ENCODE results near the gene CASK.

DNA sequence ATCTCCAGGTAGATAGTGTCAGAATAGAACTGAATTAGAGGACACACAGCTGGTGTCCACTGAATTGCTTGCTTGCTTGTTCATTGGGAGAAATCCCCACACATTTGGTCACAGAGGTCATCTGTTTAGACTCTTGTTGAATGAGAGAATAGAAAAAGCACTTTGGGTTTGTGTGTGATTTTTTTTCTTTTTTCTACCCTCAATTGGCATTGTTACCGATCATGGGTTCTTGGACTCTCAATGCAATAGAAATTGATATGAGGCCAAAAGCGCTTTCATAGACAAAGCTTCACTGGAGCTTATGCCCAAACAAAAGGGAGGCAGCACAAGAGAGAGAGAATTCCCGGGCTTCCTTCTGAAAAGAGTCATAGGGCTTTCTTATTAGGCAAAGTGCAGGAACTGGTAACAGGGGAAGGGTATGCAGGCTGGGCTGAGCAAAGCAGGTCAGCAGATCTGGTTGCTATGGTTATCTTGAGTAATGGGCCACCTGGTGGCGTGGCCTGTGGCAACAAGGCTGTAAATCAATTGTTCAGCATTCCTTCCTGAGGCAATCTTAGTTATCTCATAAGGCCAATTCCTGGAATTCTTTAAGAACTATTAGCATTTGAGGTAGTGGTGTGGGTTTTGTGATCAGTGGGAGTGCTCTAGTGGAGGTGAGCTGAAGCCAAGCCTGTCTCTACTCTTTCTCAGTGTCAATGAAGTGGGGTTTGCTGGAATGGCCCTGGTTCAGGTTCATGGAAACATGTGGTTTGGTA lies 204.7 kb downstream of the CASK start:
- TF ChIP-seq MXI1 (conservative IDR thresholded peaks at IDR 0.05; ENCODE audit: poor library complexity, severe bottlenecking): no peak
- TF ChIP-seq, protein P1, sequence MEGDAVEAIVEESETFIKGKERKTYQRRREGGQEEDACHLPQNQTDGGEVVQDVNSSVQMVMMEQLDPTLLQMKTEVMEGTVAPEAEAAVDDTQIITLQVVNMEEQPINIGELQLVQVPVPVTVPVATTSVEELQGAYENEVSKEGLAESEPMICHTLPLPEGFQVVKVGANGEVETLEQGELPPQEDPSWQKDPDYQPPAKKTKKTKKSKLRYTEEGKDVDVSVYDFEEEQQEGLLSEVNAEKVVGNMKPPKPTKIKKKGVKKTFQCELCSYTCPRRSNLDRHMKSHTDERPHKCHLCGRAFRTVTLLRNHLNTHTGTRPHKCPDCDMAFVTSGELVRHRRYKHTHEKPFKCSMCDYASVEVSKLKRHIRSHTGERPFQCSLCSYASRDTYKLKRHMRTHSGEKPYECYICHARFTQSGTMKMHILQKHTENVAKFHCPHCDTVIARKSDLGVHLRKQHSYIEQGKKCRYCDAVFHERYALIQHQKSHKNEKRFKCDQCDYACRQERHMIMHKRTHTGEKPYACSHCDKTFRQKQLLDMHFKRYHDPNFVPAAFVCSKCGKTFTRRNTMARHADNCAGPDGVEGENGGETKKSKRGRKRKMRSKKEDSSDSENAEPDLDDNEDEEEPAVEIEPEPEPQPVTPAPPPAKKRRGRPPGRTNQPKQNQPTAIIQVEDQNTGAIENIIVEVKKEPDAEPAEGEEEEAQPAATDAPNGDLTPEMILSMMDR (IDR thresholded peaks at IDR 0.05; ENCODE audit: poor library complexity, severe bottlenecking): no peak
- no peak for TF ChIP-seq EP300 (conservative IDR thresholded peaks at IDR 0.05; ENCODE audit: poor library complexity, severe bottlenecking)
- TF ChIP-seq EZH2 (IDR thresholded peaks at IDR 0.05; ENCODE audit: borderline replicate concordance, insufficient read depth, low read length, poor library complexity, severe bottlenecking): no peak
- TF ChIP-seq, protein P2, sequence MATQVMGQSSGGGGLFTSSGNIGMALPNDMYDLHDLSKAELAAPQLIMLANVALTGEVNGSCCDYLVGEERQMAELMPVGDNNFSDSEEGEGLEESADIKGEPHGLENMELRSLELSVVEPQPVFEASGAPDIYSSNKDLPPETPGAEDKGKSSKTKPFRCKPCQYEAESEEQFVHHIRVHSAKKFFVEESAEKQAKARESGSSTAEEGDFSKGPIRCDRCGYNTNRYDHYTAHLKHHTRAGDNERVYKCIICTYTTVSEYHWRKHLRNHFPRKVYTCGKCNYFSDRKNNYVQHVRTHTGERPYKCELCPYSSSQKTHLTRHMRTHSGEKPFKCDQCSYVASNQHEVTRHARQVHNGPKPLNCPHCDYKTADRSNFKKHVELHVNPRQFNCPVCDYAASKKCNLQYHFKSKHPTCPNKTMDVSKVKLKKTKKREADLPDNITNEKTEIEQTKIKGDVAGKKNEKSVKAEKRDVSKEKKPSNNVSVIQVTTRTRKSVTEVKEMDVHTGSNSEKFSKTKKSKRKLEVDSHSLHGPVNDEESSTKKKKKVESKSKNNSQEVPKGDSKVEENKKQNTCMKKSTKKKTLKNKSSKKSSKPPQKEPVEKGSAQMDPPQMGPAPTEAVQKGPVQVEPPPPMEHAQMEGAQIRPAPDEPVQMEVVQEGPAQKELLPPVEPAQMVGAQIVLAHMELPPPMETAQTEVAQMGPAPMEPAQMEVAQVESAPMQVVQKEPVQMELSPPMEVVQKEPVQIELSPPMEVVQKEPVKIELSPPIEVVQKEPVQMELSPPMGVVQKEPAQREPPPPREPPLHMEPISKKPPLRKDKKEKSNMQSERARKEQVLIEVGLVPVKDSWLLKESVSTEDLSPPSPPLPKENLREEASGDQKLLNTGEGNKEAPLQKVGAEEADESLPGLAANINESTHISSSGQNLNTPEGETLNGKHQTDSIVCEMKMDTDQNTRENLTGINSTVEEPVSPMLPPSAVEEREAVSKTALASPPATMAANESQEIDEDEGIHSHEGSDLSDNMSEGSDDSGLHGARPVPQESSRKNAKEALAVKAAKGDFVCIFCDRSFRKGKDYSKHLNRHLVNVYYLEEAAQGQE (IDR thresholded peaks at IDR 0.05; ENCODE audit: borderline replicate concordance): no peak
- no peak for TF ChIP-seq POLR2AphosphoS5 (IDR thresholded peaks at IDR 0.05)
- TF ChIP-seq TAF1 (IDR thresholded peaks at IDR 0.05; ENCODE audit: low read depth): no peak
